GM12878 (cell line): ENCODE measurements around the gene PTPMT1. TPM values are rescaled to one million over a fixed set of nuclear protein-coding genes. Genes with fewer than 3 reads are reported as not detected.
"Not testable (repeated sequence)": the region's sequence is repeated elsewhere in the genome, so short reads cannot be mapped to it uniquely, and the experiment has no call there.

Source experiments
- ATAC-seq: fragments of 200-7000 bp; cut with Tn5 transposase; 3 replicates; pipeline ENCODE4 v1.9.1; 2020; ENCODE audit warnings: mild to moderate bottlenecking, moderate library complexity
- BruUV-seq: library from RNA; stranded (reverse); fragments of 400-500 nt; replicated peaks from 2 replicates; lab custom pipeline; 2021; lab: Mats Ljungman, UMichigan
- CTCF ChIA-PET: fragments of 300-600 bp; sonication (Branson Sonifier 250); formaldehyde crosslinking; extraction: SDS; loops from one replicate; lab custom pipeline; 2021; ENCODE audit warnings: inconsistent platforms; lab: Yijun Ruan, JAX
- POLR2A ChIA-PET: fragments of 350-600 bp; formaldehyde crosslinking; extraction: SDS; loops from one replicate; lab custom pipeline; 2021; ENCODE audit warnings: inconsistent platforms; lab: Charles Lee
- RAD21 ChIA-PET: fragments of 300-600 bp; sonication (Branson Sonifier 250); formaldehyde crosslinking; loops from one replicate; lab custom pipeline; 2023; ENCODE audit warnings: antibody characterized with exemption; ENCODE audit not compliant: unreplicated experiment; lab: Charles Lee
- SMC1A ChIA-PET: fragments of 300-600 bp; sonication (Branson Sonifier 250); formaldehyde crosslinking; loops from one replicate; lab custom pipeline; 2023; ENCODE audit not compliant: unreplicated experiment, uncharacterized antibody; lab: Charles Lee
- DNase-seq: peaks from one replicate; pipeline ENCODE4 v3.0.0-alpha.2; 2011; ENCODE audit warnings: low read depth, low spot score
- FAIRE-seq: peaks from 3 replicates; lab custom pipeline; 2011; peaks lifted over from hg19 to GRCh38; lab: Jason Lieb, UNC
- H2AFZ ChIP-seq: 2 replicates; pipeline ENCODE4 v1.6.0; 2011; ENCODE audit warnings: low read depth, low read length, control low read depth; ENCODE audit not compliant: control insufficient read depth
- H3K27ac ChIP-seq: 2 replicates; pipeline ENCODE4 v1.5.1; 2011; ENCODE audit warnings: control low read depth; ENCODE audit not compliant: control insufficient read depth, insufficient read depth
- H3K27me3 ChIP-seq, 2 experiments: replicated peaks in 1 of 2; 2 replicates each; pipeline versions ENCODE4 v1.6.0 to v1.6.1; 2011; ENCODE audit warnings: low read length in 1 of 2; ENCODE audit not compliant: control insufficient read depth in 2 of 2, insufficient read depth in 2 of 2
- H3K36me3 ChIP-seq, 2 experiments: 2 replicates each; pipeline ENCODE4 v1.5.1; 2011; ENCODE audit warnings: low read length in 1 of 2; ENCODE audit not compliant: control insufficient read depth in 2 of 2, insufficient read depth in 2 of 2
- H3K4me1 ChIP-seq: 2 replicates; pipeline ENCODE4 v1.6.1; 2011; ENCODE audit warnings: mild to moderate bottlenecking, low read length, moderate library complexity, mixed read lengths; ENCODE audit not compliant: control insufficient read depth, insufficient read depth
- H3K4me2 ChIP-seq: 2 replicates; pipeline ENCODE4 v1.6.0; 2011; ENCODE audit warnings: control low read depth; ENCODE audit not compliant: control insufficient read depth, insufficient read depth
- H3K4me3 ChIP-seq: fragments of 200-600 bp; sonication (generic); 2 replicates; pipeline ENCODE4 v1.5.1; 2016
- H3K79me2 ChIP-seq: 2 replicates; pipeline ENCODE4 v1.6.0; 2011; ENCODE audit warnings: low read length; ENCODE audit not compliant: control insufficient read depth, insufficient read depth
- H3K9ac ChIP-seq: 2 replicates; pipeline ENCODE4 v1.8.0; 2011; ENCODE audit warnings: low read length, control low read depth, mixed read lengths; ENCODE audit not compliant: control insufficient read depth, insufficient read depth
- H3K9me3 ChIP-seq: replicated peaks from 3 replicates; pipeline ENCODE4 v1.5.1; 2011; ENCODE audit warnings: mild to moderate bottlenecking, low read length; ENCODE audit not compliant: control insufficient read depth, insufficient read depth
- H4K20me1 ChIP-seq: 2 replicates; pipeline ENCODE4 v1.6.0; 2011; ENCODE audit not compliant: control insufficient read depth, insufficient read depth
- ATF7 ChIP-seq: fragments of 450-650 bp; IDR thresholded peaks from 2 replicates; pipeline ENCODE4 v1.6.1; 2016; ENCODE audit warnings: low read depth, mild to moderate bottlenecking
- IKZF2 ChIP-seq, 2 experiments: fragments of 450-650 bp; IDR thresholded peaks; 2 replicates each; pipeline ENCODE4 v1.6.1; 2017; ENCODE audit warnings: mild to moderate bottlenecking in 2 of 2, moderate library complexity in 2 of 2
- MEF2A ChIP-seq: IDR thresholded peaks from 2 replicates; pipeline ENCODE4 v1.6.1; 2011; ENCODE audit warnings: low read depth, mild to moderate bottlenecking, low read length, moderate library complexity; ENCODE audit not compliant: insufficient read depth
- NR2F1 ChIP-seq: fragments of 450-650 bp; conservative IDR thresholded peaks from 2 replicates; pipeline ENCODE4 v1.6.1; 2017; ENCODE audit warnings: mild to moderate bottlenecking
- PAX5 ChIP-seq: IDR thresholded peaks from 2 replicates; pipeline ENCODE4 v1.6.1; 2011; ENCODE audit warnings: low read depth, low read length, borderline replicate concordance
- SUPT20H ChIP-seq: IDR thresholded peaks from 2 replicates; pipeline ENCODE4 v1.6.1; 2011; ENCODE audit warnings: low read depth, mild to moderate bottlenecking, low read length, moderate library complexity, borderline replicate concordance; ENCODE audit not compliant: control insufficient read depth
- WRNIP1 ChIP-seq: IDR thresholded peaks from 2 replicates; pipeline ENCODE4 v1.6.1; 2011; ENCODE audit warnings: low read depth, low read length, improper control_type of control experiment, borderline replicate concordance
- ZZZ3 ChIP-seq: IDR thresholded peaks from 2 replicates; pipeline ENCODE4 v1.6.1; 2011; ENCODE audit warnings: low read depth; ENCODE audit not compliant: control insufficient read depth, insufficient read length
- WGBS: methylation state at CpG from one replicate; pipeline ENCODE4 v1.1.6; 2016; ENCODE audit warnings: low lambda C conversion rate; ENCODE audit not compliant: insufficient replicate concordance, insufficient coverage; ENCODE audit errors: missing lambda C conversion rate; 5-methylcytosine and 5-hydroxymethylcytosine counted together
- in situ Hi-C: fragments of 300-500 bp; cut with MboI; formaldehyde crosslinking; loops from 9 replicates; pipeline ENCODE4 v1.14.3; 2018; ENCODE audit warnings: mixed read lengths
- intact Hi-C: fragments of 100-400 bp; cut with micrococcal nuclease; formaldehyde crosslinking; loops from one replicate; pipeline ENCODE4 v1.14.2; 2022; ENCODE audit not compliant: unreplicated experiment
- polyA plus RNA-seq, 11 experiments: library from polyadenylated mRNA; depleted of rRNA in 4 of 11; unstranded in 6 of 11; stranded (reverse) in 5 of 11; fragments of >200 nt; fragmentation: Nextera tagmentation in 4 of 11; fragmentation: Illumina TruSeq in 1 of 11; extraction: Ambion mirVana in 4 of 11; extraction: Trizol in 1 of 11; gene quantifications; 1 replicate in 1 of 11; 2 replicates in 10 of 11; pipeline versions ENCODE4 v1.2.1 to v1.2.3, GENCODE V29; 2011 to 2016; ENCODE audit warnings: inconsistent platforms in 2 of 11, missing spikeins in 2 of 11, low read depth in 1 of 11
- total RNA-seq, 4 experiments: library from RNA; depleted of rRNA in 3 of 4; stranded (reverse); fragments of >200 nt in 3 of 4; fragmentation: Illumina TruSeq in 1 of 4; extraction: Trizol in 1 of 4; gene quantifications; 2 replicates each; pipeline versions ENCODE4 v1.2.1 to v1.2.3, GENCODE V29; 2013 to 2021
- TF ChIP-seq, protein P1 (sequence below): IDR thresholded peaks from 2 replicates; pipeline ENCODE4 v1.6.1; 2012; ENCODE audit warnings: low read length, inconsistent platforms
- TF ChIP-seq, protein P2 (sequence below): fragments of 450-650 bp; IDR thresholded peaks from 2 replicates; pipeline ENCODE4 v1.6.1; 2016; ENCODE audit warnings: mild to moderate bottlenecking

Gene PTPMT1
- total and polyA plus RNA-seq, 10 of the 15 experiments (the other 5 are each of a cell fraction or from before 2014, with no cell fraction given): 12.0 to 116 (median 58.2) TPM

DNA sequence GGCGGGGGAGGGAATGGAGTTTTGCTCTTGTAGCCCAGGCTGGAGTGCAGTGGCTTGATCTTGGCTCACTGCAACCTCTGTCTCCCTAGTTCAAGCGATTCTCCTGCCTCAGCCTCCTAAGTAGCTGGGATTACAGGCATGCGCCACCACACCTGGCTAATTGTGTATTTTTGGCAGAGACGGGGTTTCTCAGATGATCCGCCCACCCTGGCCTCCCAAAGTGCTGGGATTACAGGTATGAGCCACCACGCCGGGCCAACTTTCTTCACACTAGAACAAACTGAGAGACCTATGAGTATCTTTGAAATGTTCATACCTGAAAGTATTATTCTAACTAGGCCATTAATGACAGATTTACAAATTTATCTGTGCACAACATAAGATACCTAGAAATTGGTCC lies 19.1 kb upstream of the PTPMT1 start:
- H3K9me3 ChIP-seq, H3K27me3 ChIP-seq, RAD21 ChIA-PET, POLR2A ChIA-PET, in situ Hi-C loops, CTCF ChIA-PET, H3K9ac ChIP-seq, H2AFZ ChIP-seq, H3K36me3 ChIP-seq, H4K20me1 ChIP-seq, FAIRE-seq, H3K4me2 ChIP-seq, DNase-seq, intact Hi-C loops, H3K4me3 ChIP-seq, H3K27ac ChIP-seq, H3K4me1 ChIP-seq, ATAC-seq, BruUV-seq: not testable (repeated sequence)
- WGBS: 82% methylated on average over 6 of the region's 7 CpGs
- SMC1A ChIA-PET: interaction anchor here (7.2 kb wide), 1 partner anchor 14 kb away, joined by 42 read pairs; no protein-coding TSS in a partner anchor
- H3K79me2 ChIP-seq: peaks cover 94% of the 10 kb centered on the region

DNA sequence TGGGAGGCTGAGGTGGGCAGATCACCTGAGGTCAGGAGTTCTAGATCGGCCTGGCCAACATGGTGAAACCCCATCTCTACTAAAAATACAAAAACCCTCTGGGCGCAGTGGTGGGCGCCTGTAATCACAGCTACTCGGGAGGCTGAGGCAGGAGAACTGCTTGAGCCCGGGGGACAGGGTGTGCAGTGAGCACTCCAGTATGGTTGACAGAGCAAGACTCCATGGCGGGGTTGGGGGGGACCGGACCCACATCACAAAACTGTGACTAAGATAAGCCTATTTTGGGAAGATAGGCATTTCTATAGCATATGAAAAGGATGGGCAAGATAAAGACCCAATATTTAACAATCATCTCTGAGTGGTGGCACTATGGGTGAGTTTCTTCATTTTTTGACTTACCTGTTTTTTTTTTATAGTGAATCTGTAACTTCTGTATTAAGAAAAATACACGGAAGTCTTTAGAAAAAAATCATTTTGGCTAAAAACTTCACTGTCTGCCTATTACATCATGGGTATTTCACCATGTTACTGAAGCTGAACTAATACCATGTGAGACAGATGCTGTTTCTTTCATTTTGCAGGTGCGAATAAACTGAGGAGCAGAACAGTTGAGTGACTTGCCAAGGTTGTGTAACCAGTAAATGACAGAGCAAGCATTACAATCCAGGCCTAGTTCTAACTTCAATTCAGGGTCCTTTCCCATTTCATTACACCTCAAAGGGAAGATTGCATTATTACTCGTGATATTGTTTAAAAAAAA lies 14.9 kb upstream of the PTPMT1 start:
- H3K9me3 ChIP-seq: no peaks in the 10 kb centered on the region
- no TSS peak for BruUV-seq
- no peaks in the 10 kb centered on the region for H4K20me1 ChIP-seq
- DNase-seq (no peak), ATAC-seq (no peak), FAIRE-seq (peak; percentile 47)
- ChIA-PET CTCF (interaction anchor here (1.2 to 3.2 kb wide), 5 partner anchors 12 to 52 kb away, joined by 5 to 22 read pairs (median 6); no protein-coding TSS in a partner anchor), POLR2A (interaction anchor here (0.6 to 3.9 kb wide), 9 partner anchors 11 to 463 kb away, joined by 3 to 16 read pairs (median 5); no protein-coding TSS in a partner anchor), RAD21 (interaction anchor here (1.5 to 3.5 kb wide), 2 partner anchors 28 to 37 kb away, joined by 3 to 11 read pairs; no protein-coding TSS in a partner anchor), SMC1A (interaction anchor here (1.1 to 3.6 kb wide), 8 partner anchors 12 to 44 kb away, joined by 3 to 40 read pairs (median 4); partner anchors contain the start of genes KBTBD4 and NDUFS3)
- in situ Hi-C loops: no loop called here
- H3K4me1 ChIP-seq: peaks cover 10% of the 10 kb centered on the region; the same call in 1 of the 2 replicates
- H3K36me3 ChIP-seq: no peaks in the 10 kb centered on the region
- no peak overlapping the region for H3K9ac ChIP-seq
- intact Hi-C loops: loop anchor here (5.0 kb wide), 1 partner anchor 33 kb away; no protein-coding TSS in a partner anchor
- no peak overlapping the region for H2AFZ ChIP-seq
- H3K79me2 ChIP-seq: peaks cover 74% of the 10 kb centered on the region
- H3K4me2 ChIP-seq: peak overlapping the region; percentile 46
- peak overlapping the region; percentile 83 for H3K4me3 ChIP-seq
- peak overlapping the region; percentile 50; the same call in 1 of the 2 replicates for H3K27ac ChIP-seq
- H3K27me3 ChIP-seq: no peaks in the 10 kb centered on the region
- TF ChIP-seq NR2F1 (no peak), IKZF2 (IDR thresholded peaks at IDR 0.05) (no peak), PAX5 (no peak), ATF7 (peak; percentile 47; the same call in 1 of the 2 replicates), ZZZ3 (no peak), MEF2A (no peak), WRNIP1 (no peak), SUPT20H (no peak)
- TF ChIP-seq, protein P1, sequence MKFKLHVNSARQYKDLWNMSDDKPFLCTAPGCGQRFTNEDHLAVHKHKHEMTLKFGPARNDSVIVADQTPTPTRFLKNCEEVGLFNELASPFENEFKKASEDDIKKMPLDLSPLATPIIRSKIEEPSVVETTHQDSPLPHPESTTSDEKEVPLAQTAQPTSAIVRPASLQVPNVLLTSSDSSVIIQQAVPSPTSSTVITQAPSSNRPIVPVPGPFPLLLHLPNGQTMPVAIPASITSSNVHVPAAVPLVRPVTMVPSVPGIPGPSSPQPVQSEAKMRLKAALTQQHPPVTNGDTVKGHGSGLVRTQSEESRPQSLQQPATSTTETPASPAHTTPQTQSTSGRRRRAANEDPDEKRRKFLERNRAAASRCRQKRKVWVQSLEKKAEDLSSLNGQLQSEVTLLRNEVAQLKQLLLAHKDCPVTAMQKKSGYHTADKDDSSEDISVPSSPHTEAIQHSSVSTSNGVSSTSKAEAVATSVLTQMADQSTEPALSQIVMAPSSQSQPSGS: no peak
- TF ChIP-seq, protein P2, sequence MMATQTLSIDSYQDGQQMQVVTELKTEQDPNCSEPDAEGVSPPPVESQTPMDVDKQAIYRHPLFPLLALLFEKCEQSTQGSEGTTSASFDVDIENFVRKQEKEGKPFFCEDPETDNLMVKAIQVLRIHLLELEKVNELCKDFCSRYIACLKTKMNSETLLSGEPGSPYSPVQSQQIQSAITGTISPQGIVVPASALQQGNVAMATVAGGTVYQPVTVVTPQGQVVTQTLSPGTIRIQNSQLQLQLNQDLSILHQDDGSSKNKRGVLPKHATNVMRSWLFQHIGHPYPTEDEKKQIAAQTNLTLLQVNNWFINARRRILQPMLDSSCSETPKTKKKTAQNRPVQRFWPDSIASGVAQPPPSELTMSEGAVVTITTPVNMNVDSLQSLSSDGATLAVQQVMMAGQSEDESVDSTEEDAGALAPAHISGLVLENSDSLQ: peak; percentile 66
- 74% methylated on average over 10 of the region's 10 CpGs for WGBS
